Ascending aorta (tissue), 2 donors: ENCODE results near the gene ZNF485. TPM values are rescaled to one million over a fixed set of nuclear protein-coding genes. Genes with fewer than 3 reads are reported as not detected.

Experiments used
- DNase-seq, 2 donors: peaks; one replicate each; pipeline ENCODE4 v3.0.0-alpha.2; 2019; ENCODE audit warnings: low spot score in 2 of 2
- H3K27ac ChIP-seq, 2 donors: fragments of 200-600 bp; sonication (generic); one replicate each; pipeline ENCODE4 v1.5.1; 2016 to 2017; ENCODE audit warnings: mild to moderate bottlenecking in 1 of 2
- H3K27me3 ChIP-seq: fragments of 200-600 bp; sonication (generic); one replicate; pipeline ENCODE4 v1.5.1; 2017
- H3K36me3 ChIP-seq, 2 donors: fragments of 200-600 bp; sonication (generic); one replicate each; pipeline ENCODE4 v1.5.1; 2016
- H3K4me1 ChIP-seq, 2 donors: fragments of 200-600 bp; sonication (generic); one replicate each; pipeline ENCODE4 v1.5.1; 2016 to 2017; ENCODE audit warnings: mild to moderate bottlenecking in 1 of 2
- H3K4me3 ChIP-seq, 2 donors: fragments of 200-600 bp; sonication (generic); one replicate each; pipeline ENCODE4 v1.5.1; 2016 to 2017; ENCODE audit warnings: mild to moderate bottlenecking in 1 of 2
- H3K9me3 ChIP-seq, 2 donors: fragments of 200-600 bp; sonication (generic); one replicate each; pipeline ENCODE4 v1.5.1; 2016
- intact Hi-C: fragments of 100-400 bp; cut with DNase I; formaldehyde crosslinking; loops from one replicate; pipeline ENCODE4 v1.15.1; 2023
- total RNA-seq: library from RNA; depleted of rRNA; stranded (reverse); fragments of >200 nt; gene quantifications from one replicate; pipeline ENCODE4 v1.1.0, GENCODE V29; 2016
- TF ChIP-seq, protein P1 (sequence below), 3 experiments: fragments of 200-600 bp in 2 of 3; fragments of 450-650 bp in 1 of 3; sonication (generic) in 2 of 3; IDR thresholded peaks; one replicate each; pipeline ENCODE4 v1.5.1; 2016 to 2019; ENCODE audit warnings: antibody characterized with exemption in 3 of 3, mild to moderate bottlenecking in 1 of 3, moderate library complexity in 1 of 3

Gene ZNF485
- total RNA-seq, 1 donor from 2014 or later = 0.43 TPM

DNA sequence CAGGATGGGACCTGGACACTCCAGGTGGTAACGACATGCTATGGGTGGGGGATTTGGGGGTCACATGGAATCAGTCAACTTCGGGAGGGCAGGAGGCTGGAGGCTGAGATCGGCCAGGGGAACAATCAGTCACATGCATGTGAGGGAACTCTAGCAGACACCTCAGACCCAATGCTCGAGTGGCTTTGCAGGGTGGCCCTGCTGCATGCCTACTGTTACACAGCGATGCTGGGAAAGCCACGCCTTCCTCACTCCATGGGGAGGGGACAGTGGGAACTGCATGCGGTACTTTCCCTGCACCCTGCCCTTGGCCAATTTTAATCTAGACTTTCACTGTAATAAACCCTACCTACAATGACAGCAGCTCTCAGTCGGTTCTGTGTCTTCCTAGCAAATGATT, 49.1 kb downstream of the ZNF485 start:
- intact Hi-C loops = no loop called here
- no peaks in the 10 kb centered on the region for H3K9me3 ChIP-seq
- DNase-seq = no peak
- no peaks in the 10 kb centered on the region for H3K4me1 ChIP-seq
- no peak overlapping the region for H3K27ac ChIP-seq
- H3K4me3 ChIP-seq = no peak overlapping the region
- H3K36me3 ChIP-seq = no peaks in the 10 kb centered on the region
- TF ChIP-seq, protein P1, sequence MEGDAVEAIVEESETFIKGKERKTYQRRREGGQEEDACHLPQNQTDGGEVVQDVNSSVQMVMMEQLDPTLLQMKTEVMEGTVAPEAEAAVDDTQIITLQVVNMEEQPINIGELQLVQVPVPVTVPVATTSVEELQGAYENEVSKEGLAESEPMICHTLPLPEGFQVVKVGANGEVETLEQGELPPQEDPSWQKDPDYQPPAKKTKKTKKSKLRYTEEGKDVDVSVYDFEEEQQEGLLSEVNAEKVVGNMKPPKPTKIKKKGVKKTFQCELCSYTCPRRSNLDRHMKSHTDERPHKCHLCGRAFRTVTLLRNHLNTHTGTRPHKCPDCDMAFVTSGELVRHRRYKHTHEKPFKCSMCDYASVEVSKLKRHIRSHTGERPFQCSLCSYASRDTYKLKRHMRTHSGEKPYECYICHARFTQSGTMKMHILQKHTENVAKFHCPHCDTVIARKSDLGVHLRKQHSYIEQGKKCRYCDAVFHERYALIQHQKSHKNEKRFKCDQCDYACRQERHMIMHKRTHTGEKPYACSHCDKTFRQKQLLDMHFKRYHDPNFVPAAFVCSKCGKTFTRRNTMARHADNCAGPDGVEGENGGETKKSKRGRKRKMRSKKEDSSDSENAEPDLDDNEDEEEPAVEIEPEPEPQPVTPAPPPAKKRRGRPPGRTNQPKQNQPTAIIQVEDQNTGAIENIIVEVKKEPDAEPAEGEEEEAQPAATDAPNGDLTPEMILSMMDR (IDR thresholded peaks at IDR 0.05) = no peak
- no peaks in the 10 kb centered on the region for H3K27me3 ChIP-seq

DNA sequence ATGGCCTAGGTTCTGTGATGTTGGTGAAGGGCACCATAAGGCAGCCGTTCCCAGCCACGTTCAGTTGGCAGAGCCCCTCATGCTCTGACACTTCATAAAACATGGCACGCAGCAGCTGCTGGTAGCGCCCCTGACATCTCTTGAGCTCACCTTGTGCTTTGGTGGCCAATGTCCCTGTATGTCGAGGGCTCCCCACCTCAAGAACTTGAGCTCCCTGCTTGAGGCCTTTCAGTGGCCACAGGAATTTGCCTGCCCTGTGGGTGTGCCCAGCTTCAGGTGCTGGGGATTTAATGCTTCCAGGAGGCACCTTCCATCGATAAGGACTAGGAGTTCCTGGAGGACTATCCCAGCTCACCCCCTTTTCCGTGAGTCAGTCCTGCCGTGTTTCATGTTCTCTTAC, 52.0 kb downstream of the ZNF485 start:
- TF ChIP-seq, protein P1 (IDR thresholded peaks at IDR 0.05) = no peak
- Histone ChIP-seq H3K9me3 (no peaks in the 10 kb centered on the region), H3K36me3 (no peaks in the 10 kb centered on the region), H3K27ac (no peak overlapping the region), H3K4me1 (no peaks in the 10 kb centered on the region), H3K4me3 (no peak overlapping the region), H3K27me3 (no peaks in the 10 kb centered on the region)
- no peak for DNase-seq
- intact Hi-C loops = no loop called here

DNA sequence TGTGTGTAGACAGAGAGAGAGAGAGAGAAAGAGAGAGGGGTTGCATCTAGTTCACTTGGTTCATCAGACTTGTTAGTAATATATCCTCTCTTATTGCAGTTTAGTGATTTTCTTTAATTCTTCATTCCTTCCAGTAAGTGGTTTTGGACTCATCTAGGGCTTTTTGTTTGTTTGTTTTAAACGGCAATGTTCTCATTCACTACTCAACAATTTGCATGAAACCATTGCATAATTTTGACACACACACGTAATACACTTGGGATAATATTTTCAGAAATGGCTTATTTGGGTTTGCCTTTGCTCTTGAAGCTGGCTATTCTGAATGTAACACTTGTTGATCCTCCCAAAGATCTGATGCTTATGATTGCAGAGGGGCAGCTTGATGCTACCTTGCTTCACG, 58.8 kb downstream of the ZNF485 start:
- TF ChIP-seq, protein P1 (IDR thresholded peaks at IDR 0.05) = no peak
- no peak for DNase-seq
- no peaks in the 10 kb centered on the region for H3K4me1 ChIP-seq
- intact Hi-C loops = no loop called here
- no peaks in the 10 kb centered on the region for H3K9me3 ChIP-seq
- H3K36me3 ChIP-seq = no peaks in the 10 kb centered on the region
- H3K4me3 ChIP-seq = no peak overlapping the region
- no peak overlapping the region for H3K27ac ChIP-seq
- no peaks in the 10 kb centered on the region for H3K27me3 ChIP-seq

DNA sequence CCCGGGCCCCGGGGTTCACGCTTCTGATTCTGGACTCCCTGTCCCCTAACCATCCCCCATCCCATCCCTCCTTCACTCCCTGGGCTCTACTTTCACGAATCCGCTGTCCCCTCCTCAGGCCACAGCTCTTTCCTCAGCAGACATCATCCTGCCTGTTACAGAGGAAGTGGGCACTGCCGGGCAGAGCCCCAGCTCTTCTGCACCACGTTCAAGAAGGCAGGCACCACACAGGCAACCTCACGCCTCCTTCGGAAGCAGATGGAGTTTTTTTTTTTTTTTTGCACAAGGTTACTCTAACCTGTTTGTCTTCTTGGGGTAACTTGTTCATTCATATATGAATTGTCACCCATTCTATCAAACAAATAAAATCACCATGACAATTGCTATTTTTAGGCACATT, 60.3 kb downstream of the ZNF485 start:
- no peaks in the 10 kb centered on the region for H3K36me3 ChIP-seq
- no peak overlapping the region for H3K27ac ChIP-seq
- no peak for DNase-seq
- TF ChIP-seq, protein P1 (IDR thresholded peaks at IDR 0.05) = no peak
- intact Hi-C loops = no loop called here
- no peaks in the 10 kb centered on the region for H3K4me1 ChIP-seq
- no peaks in the 10 kb centered on the region for H3K27me3 ChIP-seq
- no peaks in the 10 kb centered on the region for H3K9me3 ChIP-seq
- H3K4me3 ChIP-seq = no peak overlapping the region

DNA sequence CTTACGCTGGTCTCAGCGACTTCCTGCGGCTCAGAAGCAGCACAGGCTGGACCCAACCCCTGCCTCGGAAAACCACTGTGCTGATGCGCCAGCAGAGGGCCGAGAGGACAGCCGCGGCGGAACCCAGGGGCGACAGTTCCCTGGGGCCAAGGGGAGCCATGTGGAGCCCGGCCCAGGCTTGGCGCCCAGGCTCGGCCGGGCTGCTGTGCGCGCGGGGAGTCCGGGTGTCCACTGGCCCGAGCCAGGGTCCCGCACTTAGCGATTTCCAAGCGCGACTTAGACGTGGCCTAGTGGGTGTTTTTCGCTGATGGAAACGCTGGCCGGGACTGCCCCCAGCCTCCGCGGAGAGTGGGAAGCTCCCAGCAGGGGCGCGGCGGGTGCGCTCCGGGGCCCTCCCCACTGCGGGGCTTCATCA, 61.1 kb downstream of the ZNF485 start:
- DNase-seq = no peak
- no peaks in the 10 kb centered on the region for H3K4me1 ChIP-seq
- intact Hi-C loops = no loop called here
- H3K4me3 ChIP-seq = peak overlapping the region in 1 of 2 donors; percentile 56
- no peak overlapping the region for H3K27ac ChIP-seq
- H3K36me3 ChIP-seq = no peaks in the 10 kb centered on the region
- no peaks in the 10 kb centered on the region for H3K9me3 ChIP-seq
- no peaks in the 10 kb centered on the region for H3K27me3 ChIP-seq
- TF ChIP-seq, protein P1 (IDR thresholded peaks at IDR 0.05) = peak in 2 of 3 experiments; percentile 25 to 38

Other genes starting within 250 kb of the ZNF485 start
- gene FXYD4, start 234.8 kb upstream of the ZNF485 start, total RNA-seq = not detected
- 101 TPM for gene HNRNPF, start 197.3 kb upstream of the ZNF485 start, total RNA-seq
- 3.9 TPM for gene ZNF487, start 169.3 kb upstream of the ZNF485 start, total RNA-seq
- 7.1 TPM for gene ZNF239, start 31.8 kb upstream of the ZNF485 start, total RNA-seq
- 10.9 TPM for gene ZNF32, start 42.4 kb downstream of the ZNF485 start, total RNA-seq